Endodermal cell (in vitro differentiated cells): ENCODE data around the gene APPBP2. TPM values are rescaled to one million over a fixed set of nuclear protein-coding genes. Genes with fewer than 3 reads are reported as not detected.
"Not testable (repeated sequence)": the region's sequence is repeated elsewhere in the genome, so short reads cannot be mapped to it uniquely, and the experiment has no call there.

Experiments used
- DNase-seq: peaks from one replicate; pipeline ENCODE4 v3.0.0-alpha.2; 2017
- H3K27ac ChIP-seq: 2 replicates; pipeline ENCODE4 v1.5.1; 2013; ENCODE audit warnings: mild to moderate bottlenecking, low read depth, low read length, moderate library complexity
- H3K27me3 ChIP-seq: 2 replicates; pipeline ENCODE4 v1.6.1; 2013; ENCODE audit warnings: mild to moderate bottlenecking, low read length, moderate library complexity; ENCODE audit not compliant: insufficient read depth, control insufficient read depth, poor library complexity, severe bottlenecking
- H3K36me3 ChIP-seq: 2 replicates; pipeline ENCODE4 v1.7.0; 2013; ENCODE audit warnings: mild to moderate bottlenecking, low read length, moderate library complexity; ENCODE audit not compliant: control insufficient read depth, insufficient read depth
- H3K4me1 ChIP-seq: one replicate; pipeline ENCODE4 v1.7.0; 2013; ENCODE audit warnings: low read length; ENCODE audit not compliant: control insufficient read depth, insufficient read depth
- H3K4me3 ChIP-seq: 2 replicates; pipeline ENCODE4 v1.5.1; 2013; ENCODE audit warnings: mild to moderate bottlenecking, low read length, moderate library complexity
- H3K9ac ChIP-seq: 2 replicates; pipeline ENCODE4 v1.6.1; 2013; ENCODE audit warnings: mild to moderate bottlenecking, low read length, moderate library complexity; ENCODE audit not compliant: poor library complexity, severe bottlenecking; ENCODE audit errors: extremely low read depth
- H3K9me3 ChIP-seq: 2 replicates; pipeline ENCODE4 v1.6.1; 2013; ENCODE audit warnings: mild to moderate bottlenecking, low read length, moderate library complexity; ENCODE audit not compliant: control insufficient read depth
- H3K27ac Mint-ChIP-seq: 2 replicates; pipeline ENCODE4 v1.8.0; 2020; ENCODE audit warnings: mixed read lengths
- H3K27me3 Mint-ChIP-seq: 2 replicates; pipeline ENCODE4 v1.8.0; 2021; ENCODE audit warnings: mild to moderate bottlenecking, mixed read lengths; ENCODE audit not compliant: insufficient read depth
- H3K36me3 Mint-ChIP-seq: 2 replicates; pipeline ENCODE4 v1.8.0; 2020; ENCODE audit warnings: low read depth, mixed read lengths
- H3K4me1 Mint-ChIP-seq: 2 replicates; pipeline ENCODE4 v1.8.0; 2020; ENCODE audit warnings: mixed read lengths
- H3K4me3 Mint-ChIP-seq: 2 replicates; pipeline ENCODE4 v1.8.0; 2020; ENCODE audit warnings: mild to moderate bottlenecking, moderate library complexity, mixed read lengths
- H3K9me3 Mint-ChIP-seq: 2 replicates; pipeline ENCODE4 v1.8.0; 2020; ENCODE audit warnings: mild to moderate bottlenecking, mixed read lengths
- WGBS, 2 experiments: methylation state at CpG; one replicate each; pipeline versions ENCODE4 v1.1.5 to v1.1.7; 2013; ENCODE audit warnings: missing lambda C conversion rate in 2 of 2, mixed read lengths in 1 of 2; ENCODE audit not compliant: insufficient coverage in 1 of 2, insufficient read length in 1 of 2; 5-methylcytosine and 5-hydroxymethylcytosine counted together
- total RNA-seq, 2 donors: library from RNA; stranded (reverse); fragmentation: NEBNext Ultra II Directional in 1 of 2; extraction: Animal tissue kit (Norgen Biotek cat#: 25700) in 1 of 2; gene quantifications; 2 replicates in 1 of 2; 3 replicates in 1 of 2; pipeline ENCODE4 v1.2.1, GENCODE V29; 2021
- TF ChIP-seq, protein P1 (sequence below): fragments of 200-600 bp; sonication (generic); conservative IDR thresholded peaks from 2 replicates; pipeline ENCODE4 v1.5.0; 2021; ENCODE audit warnings: antibody characterized with exemption, mild to moderate bottlenecking

The APPBP2 gene
- total RNA-seq, 2 donors from 2014 or later, result 25.3 to 28.1 TPM

DNA sequence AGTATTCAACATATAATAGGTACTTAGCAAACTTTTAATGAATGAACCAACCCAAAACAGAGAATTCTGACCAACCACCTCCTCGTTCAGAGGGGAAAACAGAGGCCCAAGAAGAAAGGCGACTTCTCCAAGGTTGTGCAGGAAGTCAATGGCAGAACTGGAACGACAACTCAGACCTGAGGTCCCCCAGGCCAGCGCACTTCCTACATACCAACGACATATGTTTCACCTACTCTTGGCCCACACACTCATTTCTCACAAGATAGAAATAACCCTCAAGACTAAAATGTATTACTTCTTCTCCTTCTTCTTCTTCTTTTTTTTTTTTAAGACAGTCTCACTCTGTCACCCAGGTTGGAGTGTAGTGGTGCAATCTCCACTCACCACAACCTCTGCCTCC is 89.4 kb downstream of the APPBP2 start:
- WGBS, 2 experiments, result 84 to 91% methylated on average over 4 to 5 of the region's 5 CpGs
- no peaks in the 10 kb centered on the region for H3K4me1 Mint-ChIP-seq
- H3K4me3 Mint-ChIP-seq, result no peak overlapping the region
- Histone ChIP-seq H3K9me3 (peaks cover 12% of the 10 kb centered on the region), H3K4me1 (no peaks in the 10 kb centered on the region), H3K27ac (no peak overlapping the region), H3K27me3 (no peaks in the 10 kb centered on the region), H3K9ac (no peak overlapping the region), H3K36me3 (no peaks in the 10 kb centered on the region), H3K4me3 (no peak overlapping the region)
- H3K27ac Mint-ChIP-seq, result no peak overlapping the region
- peaks cover 2% of the 10 kb centered on the region for H3K36me3 Mint-ChIP-seq
- TF ChIP-seq, protein P1, sequence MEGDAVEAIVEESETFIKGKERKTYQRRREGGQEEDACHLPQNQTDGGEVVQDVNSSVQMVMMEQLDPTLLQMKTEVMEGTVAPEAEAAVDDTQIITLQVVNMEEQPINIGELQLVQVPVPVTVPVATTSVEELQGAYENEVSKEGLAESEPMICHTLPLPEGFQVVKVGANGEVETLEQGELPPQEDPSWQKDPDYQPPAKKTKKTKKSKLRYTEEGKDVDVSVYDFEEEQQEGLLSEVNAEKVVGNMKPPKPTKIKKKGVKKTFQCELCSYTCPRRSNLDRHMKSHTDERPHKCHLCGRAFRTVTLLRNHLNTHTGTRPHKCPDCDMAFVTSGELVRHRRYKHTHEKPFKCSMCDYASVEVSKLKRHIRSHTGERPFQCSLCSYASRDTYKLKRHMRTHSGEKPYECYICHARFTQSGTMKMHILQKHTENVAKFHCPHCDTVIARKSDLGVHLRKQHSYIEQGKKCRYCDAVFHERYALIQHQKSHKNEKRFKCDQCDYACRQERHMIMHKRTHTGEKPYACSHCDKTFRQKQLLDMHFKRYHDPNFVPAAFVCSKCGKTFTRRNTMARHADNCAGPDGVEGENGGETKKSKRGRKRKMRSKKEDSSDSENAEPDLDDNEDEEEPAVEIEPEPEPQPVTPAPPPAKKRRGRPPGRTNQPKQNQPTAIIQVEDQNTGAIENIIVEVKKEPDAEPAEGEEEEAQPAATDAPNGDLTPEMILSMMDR, result no peak
- H3K9me3 Mint-ChIP-seq, result peaks cover 25% of the 10 kb centered on the region
- peak; percentile 27 for DNase-seq
- H3K27me3 Mint-ChIP-seq, result no peaks in the 10 kb centered on the region

DNA sequence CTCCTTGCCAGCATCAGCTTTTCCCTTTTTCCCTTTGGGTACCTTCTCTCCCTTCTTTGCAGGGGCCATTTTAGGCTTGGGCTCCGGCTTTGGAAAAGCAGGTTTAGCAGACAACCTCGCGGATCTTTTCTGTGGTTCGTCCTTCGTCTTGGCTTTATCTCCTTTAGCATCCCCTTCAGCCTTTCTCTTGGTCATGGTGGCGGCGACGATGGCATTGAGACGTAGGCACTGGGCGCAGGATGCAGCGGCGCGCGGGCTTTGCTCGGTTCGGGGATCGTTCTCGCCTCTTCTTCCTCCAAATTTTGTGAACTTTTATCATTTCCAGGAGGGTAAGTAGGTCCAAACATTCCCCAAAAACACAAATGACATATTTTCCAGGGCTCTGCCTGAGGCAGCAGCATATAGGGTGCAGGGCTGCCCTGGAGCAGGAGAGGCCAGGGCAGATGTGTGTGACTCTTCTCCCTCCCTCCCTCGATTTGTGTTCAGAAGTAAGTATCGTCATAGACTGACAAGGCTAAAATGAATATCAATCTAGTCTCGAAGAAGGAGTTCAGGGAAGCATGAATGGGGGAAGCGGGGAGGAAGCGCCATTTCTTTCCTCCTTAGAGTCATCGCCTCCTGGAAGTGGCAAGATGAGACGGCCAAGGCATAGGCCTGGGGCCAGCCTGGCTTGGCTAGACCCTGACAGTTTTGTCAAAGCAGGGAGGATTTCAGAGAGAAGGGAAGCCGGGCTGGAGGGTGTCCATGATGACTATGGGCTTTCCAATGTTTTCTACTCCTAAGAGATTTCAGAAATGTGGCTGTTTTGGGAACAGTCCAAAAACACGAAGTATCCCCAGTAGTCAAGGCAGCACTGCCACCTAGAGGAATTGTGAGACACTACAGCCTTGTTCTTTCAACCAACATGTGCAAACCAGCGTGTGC is 90.5 kb downstream of the APPBP2 start:
- Histone ChIP-seq H3K9ac (no peak overlapping the region), H3K27ac (no peak overlapping the region), H3K27me3 (no peaks in the 10 kb centered on the region), H3K36me3 (no peaks in the 10 kb centered on the region), H3K4me1 (no peaks in the 10 kb centered on the region), H3K4me3 (no peak overlapping the region), H3K9me3 (peaks cover 12% of the 10 kb centered on the region)
- no peaks in the 10 kb centered on the region for H3K27me3 Mint-ChIP-seq
- TF ChIP-seq, protein P1, result peak; percentile 94
- peak overlapping the region; percentile 31 for H3K27ac Mint-ChIP-seq
- no peak overlapping the region for H3K4me3 Mint-ChIP-seq
- WGBS, 2 experiments, result 82 to 87% methylated on average over 26 to 28 of the region's 28 CpGs
- peak; percentile 91 for DNase-seq
- peaks cover 2% of the 10 kb centered on the region for H3K36me3 Mint-ChIP-seq
- H3K9me3 Mint-ChIP-seq, result peaks cover 25% of the 10 kb centered on the region
- H3K4me1 Mint-ChIP-seq, result no peaks in the 10 kb centered on the region

DNA sequence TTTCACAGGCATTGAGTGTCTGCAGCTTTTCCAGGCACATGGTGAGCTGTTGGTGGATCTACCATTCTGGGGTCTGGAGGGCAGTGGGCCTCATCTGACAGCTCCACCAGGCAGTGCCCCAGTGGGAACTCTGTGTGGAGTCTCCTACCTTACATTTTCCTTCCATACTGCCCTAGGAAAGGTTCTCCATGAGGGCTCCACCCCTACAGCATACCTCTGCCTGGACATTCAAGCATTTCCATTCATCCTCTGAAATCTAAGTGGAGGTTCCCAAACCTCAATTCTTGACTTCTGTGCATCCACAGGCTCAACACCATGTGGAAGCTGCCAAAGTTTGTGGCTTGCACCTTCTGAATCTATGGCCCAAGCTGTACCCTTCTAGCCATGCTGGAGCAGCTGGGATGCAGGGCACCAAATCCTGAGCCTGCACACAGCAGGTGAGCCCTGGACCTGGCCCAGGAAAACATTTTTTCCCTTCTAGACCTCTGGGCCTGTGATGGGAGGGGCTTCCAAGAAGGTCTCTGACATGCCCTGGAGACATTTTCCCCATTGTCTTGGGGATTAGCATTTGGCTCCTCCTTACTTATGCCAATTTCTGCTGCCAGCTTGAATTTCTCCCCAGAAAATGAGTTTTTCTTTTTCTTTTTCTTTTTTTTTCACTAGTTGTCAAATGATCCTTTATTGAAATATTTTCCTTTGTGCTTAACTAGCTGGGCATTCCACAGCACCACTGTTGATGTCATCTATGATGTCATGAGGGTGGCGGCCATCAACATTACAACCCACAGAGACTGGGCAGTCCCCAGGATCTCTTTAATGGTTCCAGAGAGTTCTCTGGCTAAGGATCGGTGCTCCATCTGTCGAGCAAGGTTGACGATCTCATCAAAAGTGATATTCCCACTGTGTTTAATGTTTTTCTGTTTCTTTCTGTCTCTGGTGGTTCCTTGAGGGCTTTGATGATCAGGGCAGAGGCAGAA is 92.7 kb downstream of the APPBP2 start:
- 85 to 87% methylated on average over 3 to 4 of the region's 4 CpGs for WGBS, 2 experiments
- not testable (repeated sequence) for H3K27me3 Mint-ChIP-seq, H3K36me3 ChIP-seq, H3K4me1 ChIP-seq, H3K36me3 Mint-ChIP-seq, H3K9ac ChIP-seq, H3K4me3 ChIP-seq, H3K27me3 ChIP-seq, H3K27ac ChIP-seq, H3K27ac Mint-ChIP-seq, H3K4me1 Mint-ChIP-seq, H3K4me3 Mint-ChIP-seq
- H3K9me3 Mint-ChIP-seq, result peaks cover 25% of the 10 kb centered on the region
- peak; percentile 22 for DNase-seq
- peaks cover 12% of the 10 kb centered on the region for H3K9me3 ChIP-seq

DNA sequence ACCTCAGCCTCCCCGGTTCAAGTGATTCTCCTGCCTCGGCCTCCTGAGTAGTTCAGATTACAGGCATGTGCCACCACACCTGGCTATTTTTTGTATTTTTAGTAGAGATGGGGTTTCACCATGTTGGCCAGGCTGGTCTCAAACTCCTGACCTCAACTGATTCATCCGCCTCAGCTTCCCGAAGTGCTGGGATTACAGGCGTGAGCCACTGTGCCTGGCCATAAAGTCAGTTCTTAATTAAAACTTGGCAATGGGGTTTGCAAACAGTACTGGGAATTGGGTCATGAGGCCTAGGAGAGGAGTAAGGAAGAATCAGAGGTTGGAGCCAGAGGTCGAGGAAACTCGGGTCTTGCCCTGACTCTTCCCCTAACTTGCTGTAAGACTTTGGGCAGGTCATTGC is 95.5 kb downstream of the APPBP2 start:
- DNase-seq, result peak; percentile 20
- H3K27me3 ChIP-seq, H3K27me3 Mint-ChIP-seq, H3K27ac ChIP-seq, H3K27ac Mint-ChIP-seq, H3K4me3 Mint-ChIP-seq, H3K36me3 ChIP-seq, H3K9ac ChIP-seq, H3K4me1 ChIP-seq, H3K4me3 ChIP-seq, H3K36me3 Mint-ChIP-seq, H3K4me1 Mint-ChIP-seq: not testable (repeated sequence)
- WGBS, 2 experiments, result 83 to 93% methylated on average over 5 to 7 of the region's 7 CpGs
- H3K9me3 Mint-ChIP-seq, result peaks cover 25% of the 10 kb centered on the region
- peaks cover 12% of the 10 kb centered on the region for H3K9me3 ChIP-seq

DNA sequence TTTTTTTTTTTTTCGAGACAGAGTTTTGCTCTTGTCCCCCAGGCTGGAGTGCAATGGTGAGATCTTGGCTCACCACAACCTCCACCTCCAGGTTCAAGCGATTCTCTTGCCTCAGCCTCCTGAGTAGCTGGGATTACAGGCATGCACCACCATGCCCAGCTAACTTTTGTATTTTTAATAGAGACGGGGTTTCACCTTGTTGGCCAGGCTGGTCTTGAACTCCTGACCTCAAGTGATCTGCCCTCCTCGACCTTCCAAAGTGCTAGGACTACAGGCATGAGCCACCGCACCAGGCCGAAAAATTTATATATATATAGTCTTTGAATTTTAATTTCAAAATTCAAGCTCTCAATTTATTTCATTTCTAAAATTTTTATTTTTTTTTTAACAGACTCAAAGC is 97.6 kb downstream of the APPBP2 start:
- peaks cover 22% of the 10 kb centered on the region for H3K9me3 Mint-ChIP-seq
- not testable (repeated sequence) for H3K36me3 ChIP-seq, H3K4me3 ChIP-seq, H3K27ac ChIP-seq, H3K4me1 Mint-ChIP-seq, H3K4me1 ChIP-seq, H3K36me3 Mint-ChIP-seq, H3K4me3 Mint-ChIP-seq, H3K27me3 Mint-ChIP-seq, H3K27me3 ChIP-seq, H3K27ac Mint-ChIP-seq, DNase-seq, H3K9ac ChIP-seq
- 93 to 100% methylated on average over 1 to 3 of the region's 6 CpGs for WGBS, 2 experiments
- peaks cover 12% of the 10 kb centered on the region for H3K9me3 ChIP-seq
